HCEC 1CT (cell line): ENCODE data around the gene EDNRA.

ENCODE experiments used
- DNase-seq: peaks from one replicate; pipeline ENCODE4 v3.0.0-alpha.2; 2017

EDNRA gene

GRCh38 chr4:147594107-147594506 lies 113.2 kb downstream of the EDNRA start:
- DNase-seq: no peak
